ENCODE data around the gene SKA3. TPM values are rescaled to one million over a fixed set of nuclear protein-coding genes. Genes with fewer than 3 reads are reported as not detected.
"Not testable (repeated sequence)": the region's sequence is repeated elsewhere in the genome, so short reads cannot be mapped to it uniquely, and the experiment has no call there.

Gene SKA3
- polyA plus RNA-seq, 4 donors, result 11.8 to 15.1 (median 12.8) TPM

GRCh38 chr13:21173767-21174166 lies 2.6 kb downstream of the SKA3 start:
- not testable (repeated sequence) for DNase-seq (ENCODE audit: low read depth in 4 of 4, low spot score in 2 of 4)

DNA sequence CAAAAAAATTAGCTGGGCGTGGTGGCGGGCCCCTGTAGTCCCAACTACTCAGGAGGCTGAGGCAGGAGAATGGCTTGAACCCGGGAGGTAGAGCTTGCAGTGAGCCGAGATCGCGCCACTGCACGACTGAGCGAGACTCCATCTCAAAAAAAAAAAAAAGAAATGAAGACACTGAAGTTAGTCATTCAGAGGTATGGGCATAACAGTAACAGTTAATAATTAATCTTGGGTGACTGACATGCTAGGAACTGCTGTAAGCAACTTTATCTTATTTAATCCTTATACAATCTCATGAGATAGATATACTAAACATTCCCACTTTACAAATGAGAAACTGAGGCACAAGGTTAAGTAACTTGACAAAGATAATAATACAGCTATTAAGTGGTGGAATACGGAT lies 4.9 kb downstream of the SKA3 start:
- DNase-seq (ENCODE audit: low read depth in 4 of 4, low spot score in 2 of 4), result no peak

- not testable (repeated sequence) for DNase-seq (ENCODE audit: low read depth in 4 of 4, low spot score in 2 of 4)
These were observed 10.7 kb downstream of the SKA3 start for GRCh38 chr13:21165606-21166005.

GRCh38 chr13:21164631-21165030 lies 11.7 kb downstream of the SKA3 start:
- DNase-seq (ENCODE audit: low read depth in 4 of 4, low spot score in 2 of 4), result no peak

DNA sequence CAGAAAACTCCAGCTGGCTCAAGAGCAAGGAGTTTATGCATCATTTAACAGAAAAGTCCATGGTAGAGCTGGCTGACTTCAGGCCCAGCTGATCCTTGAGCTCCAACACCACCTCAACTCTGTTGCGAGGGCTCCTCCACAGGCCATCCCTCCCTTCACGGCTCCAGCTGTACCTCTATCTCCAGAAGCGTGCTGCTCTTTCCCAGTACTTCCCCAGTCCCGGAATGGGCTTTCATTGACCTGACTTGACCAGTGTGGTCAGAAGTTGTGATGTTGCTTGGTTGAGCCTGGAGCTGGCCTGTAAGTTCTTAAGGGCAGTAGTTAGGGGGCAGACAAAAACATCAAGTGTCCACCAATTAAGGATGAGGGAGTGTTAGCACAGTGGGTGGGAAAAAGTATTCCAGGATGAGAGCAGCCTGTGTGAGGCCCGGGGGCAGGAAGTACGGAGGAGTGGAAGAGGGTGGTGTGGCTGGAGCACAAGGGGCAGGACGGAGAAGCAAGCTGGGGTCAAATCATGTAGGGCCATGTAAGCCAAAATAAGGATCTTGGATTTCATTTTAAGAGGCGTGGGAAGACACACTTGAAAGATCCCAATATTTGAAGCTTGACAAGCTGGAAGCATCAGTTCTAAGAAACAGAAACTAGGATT lies 24.0 kb downstream of the SKA3 start:
- DNase-seq (ENCODE audit: low read depth in 4 of 4, low spot score in 2 of 4), result no peak

DNA sequence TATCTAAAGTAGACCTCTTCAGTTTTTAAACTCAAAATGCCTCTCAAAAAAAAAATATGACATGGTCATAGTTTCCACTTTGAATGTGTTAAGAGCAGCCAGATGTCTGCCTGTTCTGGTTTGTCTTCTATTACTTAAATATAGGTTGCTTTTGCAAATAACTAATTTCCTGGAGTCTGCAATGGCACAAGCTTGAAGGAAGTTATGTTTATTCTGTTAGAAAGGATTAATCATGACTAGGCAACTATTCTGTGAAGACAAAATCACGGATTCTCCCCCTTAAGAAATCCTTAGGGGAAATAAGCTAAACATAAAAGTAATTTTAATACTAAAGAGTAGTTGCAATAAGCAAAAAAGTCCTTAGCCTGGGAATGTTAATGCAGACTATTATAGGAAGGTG lies 26.3 kb downstream of the SKA3 start:
- DNase-seq (ENCODE audit: low read depth in 4 of 4, low spot score in 2 of 4), result no peak

DNA sequence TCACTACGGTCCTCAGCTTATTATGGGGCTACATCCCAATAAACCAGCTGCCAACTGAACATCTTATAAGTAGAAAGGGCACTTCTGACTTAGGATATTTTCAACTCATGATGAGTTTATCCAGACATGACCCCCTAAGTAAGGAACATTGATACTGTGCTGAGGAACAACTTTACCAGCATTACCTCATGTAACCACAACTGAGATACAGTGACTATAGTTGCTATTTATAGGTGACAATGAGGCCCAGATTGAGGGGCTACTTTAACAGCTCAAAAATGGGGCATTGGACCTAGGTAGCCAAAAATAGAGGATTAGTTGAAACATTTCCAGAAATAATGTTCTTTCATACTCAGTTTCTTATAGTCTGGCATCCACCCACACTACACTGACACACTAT lies 26.8 kb downstream of the SKA3 start:
- no peak for DNase-seq (ENCODE audit: low read depth in 4 of 4, low spot score in 2 of 4)

DNA sequence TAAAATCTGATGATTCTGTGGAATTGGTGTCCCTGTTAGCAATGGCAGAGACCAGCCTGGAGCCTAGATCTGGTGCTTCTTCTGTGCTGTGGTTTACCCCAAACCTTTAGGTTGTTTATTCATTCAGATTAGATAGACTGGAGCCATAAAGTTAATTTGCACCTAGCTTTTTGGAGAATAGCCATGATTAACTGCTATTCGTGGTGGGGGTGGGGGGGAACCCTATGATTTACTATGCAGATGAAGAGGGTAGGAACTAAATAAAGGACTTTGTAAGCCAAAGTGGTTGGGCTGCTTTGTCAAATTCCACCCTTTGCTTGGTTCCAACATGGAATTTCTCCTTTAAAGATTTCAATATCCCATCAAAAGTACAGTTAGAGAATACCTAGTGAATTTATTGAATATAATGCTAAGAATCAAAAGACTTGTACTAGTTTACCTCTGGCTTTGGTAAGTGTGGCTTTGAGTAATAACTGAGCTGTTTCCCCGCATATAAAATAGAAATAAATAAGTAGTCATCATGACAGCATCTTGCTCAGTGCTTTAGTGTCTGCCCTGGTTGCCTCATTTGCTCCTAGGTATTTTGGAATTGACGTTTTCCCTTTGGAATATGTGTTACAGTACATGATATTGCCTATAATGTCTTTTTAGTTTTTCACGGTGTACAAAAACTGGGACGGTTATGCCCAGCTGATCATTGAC lies 27.6 kb downstream of the SKA3 start:
- DNase-seq (ENCODE audit: low read depth in 4 of 4, low spot score in 2 of 4), result no peak

DNA sequence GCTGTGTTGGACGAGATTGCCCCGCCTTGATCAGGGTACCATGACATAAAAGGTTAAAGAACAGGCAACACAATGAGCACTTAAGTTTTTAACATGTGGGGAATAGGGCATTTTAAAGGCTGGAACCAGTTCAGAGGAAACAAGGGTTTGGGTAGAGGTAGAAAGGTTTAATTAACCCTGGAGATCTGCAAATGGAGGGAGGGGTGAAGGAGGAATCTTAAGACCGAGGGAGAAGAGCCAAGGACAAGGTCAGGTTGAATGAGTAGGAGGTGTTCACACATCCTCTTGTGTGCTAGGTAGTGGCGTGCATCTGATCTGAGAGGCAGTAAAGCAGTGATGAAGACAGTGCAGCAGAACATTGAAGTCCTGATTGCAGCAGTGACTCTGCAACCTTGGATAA lies 28.5 kb downstream of the SKA3 start:
- no peak for DNase-seq (ENCODE audit: low read depth in 4 of 4, low spot score in 2 of 4)

- no peak for DNase-seq (ENCODE audit: low read depth in 4 of 4, low spot score in 2 of 4)
These were observed 33.6 kb downstream of the SKA3 start for GRCh38 chr13:21142766-21143165.

- no peak for DNase-seq (ENCODE audit: low read depth in 4 of 4, low spot score in 2 of 4)
These were observed 37.0 kb downstream of the SKA3 start for GRCh38 chr13:21139374-21139773.

- no peak for DNase-seq (ENCODE audit: low read depth in 4 of 4, low spot score in 2 of 4)
These were observed 37.8 kb downstream of the SKA3 start for GRCh38 chr13:21138561-21138960.

DNA sequence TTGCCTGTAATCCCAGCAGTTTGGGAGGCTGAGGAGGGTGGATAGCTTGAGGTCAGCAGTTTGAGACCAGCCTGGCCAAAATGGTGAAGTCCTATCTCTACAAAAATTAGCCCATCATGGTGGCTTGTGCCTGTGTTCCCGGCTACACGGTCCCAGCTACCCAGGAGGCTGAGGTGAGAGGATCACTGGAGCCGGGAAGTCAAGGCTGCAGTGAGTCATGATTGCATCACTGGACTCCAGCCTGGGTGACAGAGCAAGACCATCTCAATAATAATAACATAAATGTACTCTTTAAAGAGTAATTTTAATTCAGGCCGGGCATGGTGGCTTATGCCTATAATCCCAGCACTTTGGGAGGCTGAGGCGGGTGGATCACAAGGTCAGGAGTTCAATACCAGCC lies 38.7 kb downstream of the SKA3 start:
- no peak for DNase-seq (ENCODE audit: low read depth in 4 of 4, low spot score in 2 of 4)

DNA sequence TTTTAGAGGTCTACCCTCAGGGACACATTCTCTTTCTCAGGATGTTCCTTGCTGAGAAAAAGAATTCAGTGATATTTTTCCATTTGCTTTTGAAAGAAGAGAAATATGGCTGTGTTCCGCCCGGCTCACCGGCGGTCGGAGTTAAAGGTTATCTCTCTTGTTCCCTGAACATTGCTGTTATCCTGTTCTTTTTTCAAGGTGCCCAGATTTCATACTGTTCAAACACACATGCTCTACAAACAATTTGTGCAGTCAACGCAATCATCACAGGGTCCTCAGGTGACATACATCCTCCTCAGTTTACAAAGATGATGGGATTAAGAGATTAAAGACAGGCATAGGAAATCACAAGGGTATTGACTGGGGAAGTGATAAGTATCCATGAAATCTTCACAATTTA lies 40.5 kb downstream of the SKA3 start:
- not testable (repeated sequence) for DNase-seq (ENCODE audit: low read depth in 4 of 4, low spot score in 2 of 4)

DNA sequence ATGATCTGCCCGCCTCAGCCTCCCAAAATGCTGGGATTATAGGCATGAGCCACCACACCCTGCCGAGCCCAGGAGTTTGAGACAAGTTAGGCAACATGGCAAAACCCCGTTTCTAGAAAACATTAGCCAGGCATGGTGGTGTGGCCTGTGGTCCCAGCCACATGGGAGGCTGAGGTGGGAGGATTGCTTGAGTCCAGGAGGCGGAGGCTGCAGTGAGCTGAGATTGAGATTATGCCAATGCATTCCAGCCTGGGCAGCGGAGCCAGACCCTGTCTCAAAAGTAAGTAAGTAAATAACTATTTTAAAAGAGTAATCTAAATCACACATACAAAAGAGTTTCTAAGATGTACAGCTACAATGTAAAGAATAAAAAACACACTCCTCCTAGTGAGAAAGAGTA lies 41.9 kb downstream of the SKA3 start:
- DNase-seq (ENCODE audit: low read depth in 4 of 4, low spot score in 2 of 4), result no peak

DNA sequence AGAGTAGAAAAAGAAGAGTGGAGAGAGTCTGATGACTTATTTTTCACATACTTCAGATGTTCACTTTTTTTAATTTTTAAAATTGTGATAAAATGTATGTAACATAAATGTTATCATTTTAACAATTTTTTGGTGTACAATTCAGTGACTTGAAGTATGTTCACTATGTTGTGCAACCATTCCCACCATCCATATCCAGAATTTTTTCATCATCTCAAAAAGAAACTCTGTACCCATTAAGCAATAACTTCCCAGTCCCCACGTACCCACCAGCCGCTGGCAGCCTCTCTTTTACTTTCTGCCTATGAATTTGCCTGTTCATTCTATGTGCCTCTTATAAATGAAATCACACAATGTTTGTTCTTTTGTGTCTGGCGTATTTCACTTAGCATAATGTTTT lies 43.3 kb downstream of the SKA3 start:
- DNase-seq (ENCODE audit: low read depth in 4 of 4, low spot score in 2 of 4), result no peak

DNA sequence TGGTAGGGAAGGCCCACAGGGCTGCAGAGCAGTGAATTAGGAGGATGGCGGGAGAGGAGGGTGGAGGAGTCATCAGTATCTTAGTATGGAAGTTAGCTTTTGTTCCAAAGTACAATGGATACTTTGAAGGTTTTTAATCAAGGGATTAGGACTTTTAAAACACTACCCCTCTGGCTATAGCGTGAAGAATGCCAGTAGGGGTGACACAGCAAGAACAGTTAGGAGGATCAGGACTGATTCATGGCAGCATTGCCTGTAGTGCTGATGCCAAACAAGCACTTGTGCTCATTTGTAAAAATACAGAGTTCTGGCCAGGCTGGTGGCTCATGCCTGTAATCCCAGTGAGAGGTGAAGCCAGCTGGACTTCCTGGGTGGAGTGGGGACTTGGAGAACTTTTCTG lies 46.2 kb downstream of the SKA3 start:
- DNase-seq (ENCODE audit: low read depth in 4 of 4, low spot score in 2 of 4), result no peak

DNA sequence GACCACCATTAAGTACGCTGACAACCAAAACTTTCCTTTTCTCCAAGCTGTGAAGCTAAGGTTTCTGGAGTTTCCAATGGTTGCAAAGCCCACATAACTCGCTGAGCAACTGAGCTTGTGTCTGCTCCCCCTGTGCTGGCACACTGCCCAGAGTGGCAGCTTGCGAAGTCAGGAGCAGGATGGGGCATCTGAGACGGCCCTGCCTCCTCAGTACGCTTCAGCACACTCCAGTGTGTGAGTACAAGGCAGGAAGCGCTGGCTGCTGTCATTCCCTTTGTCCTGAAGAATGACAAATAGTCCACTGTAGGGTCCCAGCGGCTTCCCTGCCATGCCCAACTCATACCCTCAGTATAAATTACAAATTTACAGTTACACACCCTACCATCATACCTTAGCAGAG lies 51.5 kb downstream of the SKA3 start:
- peak in 3 of 4 donors; percentile 39 to 73 (median 50) for DNase-seq (ENCODE audit: low read depth in 4 of 4, low spot score in 2 of 4)

- DNase-seq (ENCODE audit: low read depth in 4 of 4, low spot score in 2 of 4), result no peak
These were observed 52.4 kb downstream of the SKA3 start for GRCh38 chr13:21123956-21124355.

- DNase-seq (ENCODE audit: low read depth in 4 of 4, low spot score in 2 of 4), result no peak
These were observed 54.7 kb downstream of the SKA3 start for GRCh38 chr13:21121616-21122015.

GRCh38 chr13:21120191-21120590 lies 56.2 kb downstream of the SKA3 start:
- no peak for DNase-seq (ENCODE audit: low read depth in 4 of 4, low spot score in 2 of 4)

DNA sequence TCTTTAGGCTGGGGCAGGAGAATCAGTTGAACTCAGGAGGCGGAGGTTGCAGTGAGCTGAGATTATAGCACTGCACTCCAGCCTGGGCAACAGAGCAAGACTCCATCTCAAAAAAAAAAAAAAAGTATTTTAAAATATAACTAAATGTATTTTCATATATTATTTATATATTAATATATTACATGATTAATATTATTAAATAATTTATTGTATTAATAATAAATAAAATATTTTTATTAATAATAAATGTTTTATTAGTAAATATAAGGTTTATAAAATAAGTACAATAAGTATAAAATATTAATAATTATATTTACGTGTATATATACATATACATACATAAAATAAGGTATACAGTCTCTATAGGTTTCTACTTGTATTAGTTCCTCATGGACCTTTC lies 56.8 kb downstream of the SKA3 start:
- DNase-seq (ENCODE audit: low read depth in 4 of 4, low spot score in 2 of 4), result no peak

- no peak for DNase-seq (ENCODE audit: low read depth in 4 of 4, low spot score in 2 of 4)
These were observed 58.2 kb downstream of the SKA3 start for GRCh38 chr13:21118180-21118579.

Data from left renal cortex interstitium (tissue), 4 donors.